COLO668 (cell line): ENCODE data around the gene FRMD4B.

Experiments
- DNase-seq: peaks from one replicate; lab custom pipeline; 2025; ENCODE audit not compliant: unreplicated experiment; lab: John Stamatoyannopoulos, UW

FRMD4B gene

DNA sequence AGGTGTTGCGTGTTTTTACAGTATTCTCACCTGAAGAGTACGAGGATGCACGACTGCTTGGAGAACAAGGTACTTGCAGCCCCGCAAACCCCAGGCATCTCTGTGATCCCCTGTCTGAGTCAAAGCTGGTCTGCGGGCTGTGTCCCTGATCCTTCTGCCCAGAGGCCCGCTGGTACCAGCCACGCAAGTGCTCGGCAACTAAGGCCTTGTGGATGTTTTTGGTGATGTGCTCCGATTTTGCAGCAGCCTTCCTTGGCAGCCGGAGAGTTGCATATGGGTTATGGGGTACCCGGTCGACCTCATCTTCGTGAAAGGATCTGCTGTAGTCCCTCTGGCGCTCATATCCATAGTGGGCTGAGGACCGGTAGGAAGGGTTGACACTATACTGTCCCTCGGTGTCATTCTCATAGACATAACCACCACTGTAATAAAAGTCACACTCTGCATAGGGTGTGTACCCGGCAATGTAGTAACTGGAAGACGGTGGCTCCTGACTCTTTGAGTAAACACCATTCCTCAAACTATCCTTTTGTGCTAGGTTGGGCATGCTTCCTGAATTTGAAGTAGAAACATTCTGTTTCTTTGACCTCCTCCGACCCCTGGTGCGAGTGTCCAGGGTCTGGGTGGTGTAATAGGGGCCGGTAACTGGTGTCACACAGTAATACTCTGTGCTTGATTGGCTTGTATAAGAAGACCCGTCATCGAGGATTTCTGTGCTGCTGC lies 204.9 kb downstream of the FRMD4B start:
- DNase-seq = no peak

DNA sequence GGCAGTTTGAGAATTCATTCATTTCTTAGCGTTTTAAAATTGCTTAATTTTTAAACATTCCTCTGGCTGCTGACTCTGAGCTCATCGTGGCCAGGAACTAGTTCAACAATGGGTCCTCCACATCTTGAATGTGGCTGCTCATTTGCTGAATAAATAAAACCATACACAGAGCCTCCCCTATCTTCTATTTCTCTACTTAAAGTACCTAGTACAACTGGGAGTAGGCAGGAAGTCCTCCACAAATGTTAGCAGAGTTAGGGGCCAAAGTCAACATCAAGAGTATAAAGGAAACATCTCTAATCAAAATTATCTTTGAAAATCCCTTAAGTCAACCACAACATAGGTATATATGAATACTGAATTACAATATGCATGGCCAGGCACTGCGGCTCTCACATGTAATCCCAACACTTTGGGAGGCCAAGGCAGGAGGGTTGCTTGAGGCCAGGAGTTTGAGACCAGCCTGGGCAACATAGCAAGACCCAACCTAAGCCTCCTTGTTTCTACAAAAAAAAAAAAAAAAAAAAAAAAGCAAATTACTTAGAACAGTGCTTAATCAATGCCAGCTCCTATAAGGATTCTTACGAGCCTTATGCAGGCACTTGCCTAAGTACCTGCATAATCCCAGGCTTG lies 206.0 kb downstream of the FRMD4B start:
- DNase-seq = no peak

DNA sequence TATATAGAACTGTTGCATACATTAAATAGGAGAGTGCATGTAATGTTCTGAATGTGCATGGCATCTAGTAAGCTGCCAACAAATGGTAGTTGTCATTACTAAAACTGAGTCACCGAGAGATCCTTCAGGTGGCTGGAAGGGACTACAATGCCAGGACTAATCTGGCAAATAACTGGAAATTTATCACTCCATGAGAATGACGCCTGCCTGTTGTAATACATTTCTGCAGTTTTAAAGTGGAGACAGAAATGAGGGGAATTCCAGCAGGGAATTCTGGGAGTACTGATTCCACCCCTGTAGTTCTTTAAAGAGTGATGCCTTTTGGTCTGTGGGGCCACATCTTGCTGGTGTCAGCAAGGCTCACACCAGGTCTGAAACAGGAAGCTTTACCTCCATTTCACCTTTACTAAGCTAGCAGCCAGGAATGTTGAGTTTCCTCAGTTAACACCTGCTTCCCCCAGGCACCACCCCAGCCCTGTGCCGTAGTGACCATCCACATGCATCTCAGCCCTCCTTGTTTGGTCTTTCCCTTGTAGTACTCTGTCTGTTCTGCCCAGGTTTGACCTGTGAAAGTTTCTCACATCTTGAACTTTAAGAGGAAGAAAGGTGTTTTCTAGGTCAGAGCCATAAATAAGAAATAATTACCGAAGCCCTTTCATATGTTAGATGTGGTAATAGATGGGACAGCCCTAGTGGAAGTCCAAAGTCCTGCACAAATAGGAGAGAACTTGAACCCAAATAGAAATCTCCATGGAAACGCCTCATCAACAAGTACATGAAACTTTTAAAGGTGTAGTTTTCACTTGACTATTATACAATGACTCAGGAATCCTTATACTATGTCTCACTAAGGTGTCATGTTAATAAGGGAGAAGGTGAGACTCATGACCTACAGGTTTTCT lies 206.8 kb downstream of the FRMD4B start:
- DNase-seq = no peak

DNA sequence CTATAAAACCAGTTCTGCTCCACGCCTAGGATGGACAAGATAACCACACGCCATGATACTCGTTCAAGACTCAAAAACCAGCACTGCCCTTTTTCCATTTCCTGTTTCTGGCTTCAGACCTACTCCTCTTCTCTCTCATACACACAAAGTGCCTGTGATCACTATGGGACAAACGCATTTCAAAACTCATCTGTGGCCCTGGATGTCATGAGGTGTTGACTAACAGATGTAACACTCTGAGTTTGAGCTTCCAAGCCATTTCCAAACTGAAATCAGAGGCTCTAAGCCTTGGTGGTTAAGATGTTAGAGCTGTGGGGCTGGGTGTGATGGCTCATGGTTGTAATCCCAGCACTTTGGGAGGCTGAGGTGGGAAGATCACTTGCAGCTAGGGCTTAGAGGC lies 207.8 kb downstream of the FRMD4B start:
- DNase-seq = no peak

DNA sequence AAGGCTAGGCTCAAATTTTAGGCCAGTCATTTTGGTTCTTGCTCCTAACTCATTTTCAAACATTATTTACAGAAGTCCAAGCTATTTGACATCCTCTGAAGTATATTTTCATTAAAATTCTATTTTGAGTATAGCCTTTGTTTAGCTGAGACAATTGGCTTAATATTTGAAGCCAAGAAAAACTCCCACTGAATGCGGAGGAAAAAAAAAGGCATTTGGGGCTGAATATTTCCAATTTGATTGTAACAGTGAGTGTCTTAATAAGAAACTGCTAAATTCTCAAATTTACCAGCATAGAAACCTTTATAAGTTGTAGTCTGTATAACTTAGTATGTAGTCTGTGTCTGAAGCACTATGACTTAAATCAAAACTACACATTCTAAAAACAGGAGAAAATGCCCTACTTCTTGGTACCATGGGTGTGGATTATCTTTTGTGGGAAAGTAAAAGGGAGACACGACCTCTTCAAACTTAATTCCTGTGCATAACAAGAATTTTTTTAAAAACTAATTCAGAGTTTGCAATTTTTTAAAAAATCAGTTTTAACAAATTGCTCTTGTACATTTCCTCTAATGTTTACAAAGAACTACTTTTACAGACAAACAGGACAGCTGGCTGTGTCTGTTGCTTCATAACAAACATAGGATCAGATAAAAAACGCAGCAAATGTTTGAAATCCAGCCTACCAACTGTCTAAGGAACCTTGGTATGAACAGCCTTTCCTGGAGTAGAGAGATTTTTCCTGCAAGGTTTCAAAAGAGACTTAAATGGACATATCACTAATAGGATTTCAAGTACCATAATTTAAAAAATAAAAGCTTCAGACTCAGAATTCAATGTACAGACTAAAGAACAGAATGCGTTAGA lies 210.8 kb downstream of the FRMD4B start:
- DNase-seq = no peak

DNA sequence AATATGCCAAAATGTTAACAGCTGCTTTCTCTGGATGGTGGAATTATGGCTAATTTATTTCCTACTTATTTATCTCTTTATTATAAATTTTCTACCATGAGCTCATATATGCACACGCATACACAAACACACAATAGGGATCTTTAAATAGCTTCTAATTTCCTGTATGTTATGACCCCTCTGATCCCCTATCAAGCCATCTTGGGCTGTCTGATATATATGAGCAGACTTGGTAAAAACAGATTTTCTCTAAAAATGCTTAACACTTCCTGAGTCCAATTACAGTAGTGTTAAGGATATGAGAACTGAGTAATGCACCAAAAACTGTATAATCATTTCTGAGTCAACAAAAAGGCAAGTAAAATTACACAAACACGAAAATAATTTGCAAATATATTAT lies 211.4 kb downstream of the FRMD4B start:
- no peak for DNase-seq

DNA sequence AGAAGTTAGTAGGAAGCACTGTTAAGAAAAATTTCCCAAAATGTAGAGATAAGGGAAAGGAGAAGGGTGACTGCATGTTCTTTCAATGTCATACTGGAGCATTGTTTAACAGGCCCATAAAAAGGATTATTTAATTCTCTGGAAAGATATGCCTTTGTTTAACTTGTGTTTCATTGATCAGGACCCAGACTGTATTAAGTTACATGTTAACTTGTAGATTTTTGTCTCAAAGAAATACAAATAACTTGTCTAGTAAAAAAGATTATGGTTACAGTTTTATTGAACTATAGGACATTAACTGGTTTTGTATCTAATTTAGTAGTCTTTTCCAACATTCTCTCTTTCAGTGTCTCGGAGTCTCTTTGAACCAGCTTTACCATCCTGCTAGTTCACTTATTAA lies 213.8 kb downstream of the FRMD4B start:
- DNase-seq = no peak

DNA sequence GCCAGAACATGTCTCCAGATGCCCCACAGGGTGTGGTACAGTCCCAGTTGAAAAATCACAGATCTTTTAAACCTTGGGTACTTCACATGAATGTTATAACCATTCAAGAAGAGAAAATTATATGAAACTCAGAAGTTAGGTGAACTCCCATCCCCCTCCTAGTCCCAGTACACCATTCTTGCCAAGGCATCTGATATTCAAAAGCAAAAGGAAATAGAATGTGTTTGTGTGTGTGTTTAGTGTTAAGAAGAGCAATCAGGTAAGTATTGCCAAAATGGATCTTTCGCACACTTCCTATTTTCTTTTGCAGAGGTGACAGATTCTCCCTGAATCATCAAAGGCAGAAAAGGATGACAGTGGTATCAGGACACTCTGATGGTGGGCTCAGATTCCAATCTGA lies 219.4 kb downstream of the FRMD4B start:
- DNase-seq = no peak

DNA sequence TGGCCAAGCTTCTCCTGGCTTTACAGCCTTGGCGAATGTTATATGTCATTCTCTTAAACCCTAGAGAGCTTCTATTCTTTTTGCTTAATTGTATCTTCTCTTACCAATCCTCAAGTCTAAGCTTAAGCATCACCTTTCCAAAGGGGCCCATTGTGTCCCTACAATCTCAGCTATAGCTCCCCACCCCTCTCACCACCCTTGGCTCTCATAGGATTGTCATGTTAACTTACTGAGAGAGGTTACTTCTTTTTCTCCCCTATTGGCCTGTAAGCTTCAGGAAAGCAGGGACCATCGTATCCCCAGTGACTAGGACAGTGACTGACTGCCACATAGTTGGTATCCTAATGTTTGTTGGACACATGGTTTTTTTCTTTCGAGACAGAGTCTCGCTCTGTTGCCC lies 220.1 kb downstream of the FRMD4B start:
- DNase-seq = no peak

DNA sequence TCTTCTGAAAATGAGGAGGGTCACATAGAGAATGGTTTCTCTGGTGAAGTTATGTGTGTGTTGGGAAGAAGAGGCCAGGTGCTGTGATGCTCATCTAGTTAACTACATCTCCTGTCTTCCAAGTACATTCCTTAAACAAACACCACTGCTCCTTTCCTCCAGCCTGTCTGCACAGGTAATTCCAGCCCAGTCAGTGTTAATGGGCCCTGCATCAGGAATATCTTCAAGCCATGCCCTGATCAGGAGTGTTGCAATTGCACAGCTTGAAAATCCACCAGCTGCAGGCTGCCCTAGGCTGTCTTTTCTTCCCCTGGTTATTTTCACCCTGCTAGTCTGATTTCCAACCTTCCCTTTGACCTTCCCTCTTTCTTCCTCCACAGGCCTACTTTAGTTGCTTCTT lies 221.6 kb downstream of the FRMD4B start:
- DNase-seq = no peak

DNA sequence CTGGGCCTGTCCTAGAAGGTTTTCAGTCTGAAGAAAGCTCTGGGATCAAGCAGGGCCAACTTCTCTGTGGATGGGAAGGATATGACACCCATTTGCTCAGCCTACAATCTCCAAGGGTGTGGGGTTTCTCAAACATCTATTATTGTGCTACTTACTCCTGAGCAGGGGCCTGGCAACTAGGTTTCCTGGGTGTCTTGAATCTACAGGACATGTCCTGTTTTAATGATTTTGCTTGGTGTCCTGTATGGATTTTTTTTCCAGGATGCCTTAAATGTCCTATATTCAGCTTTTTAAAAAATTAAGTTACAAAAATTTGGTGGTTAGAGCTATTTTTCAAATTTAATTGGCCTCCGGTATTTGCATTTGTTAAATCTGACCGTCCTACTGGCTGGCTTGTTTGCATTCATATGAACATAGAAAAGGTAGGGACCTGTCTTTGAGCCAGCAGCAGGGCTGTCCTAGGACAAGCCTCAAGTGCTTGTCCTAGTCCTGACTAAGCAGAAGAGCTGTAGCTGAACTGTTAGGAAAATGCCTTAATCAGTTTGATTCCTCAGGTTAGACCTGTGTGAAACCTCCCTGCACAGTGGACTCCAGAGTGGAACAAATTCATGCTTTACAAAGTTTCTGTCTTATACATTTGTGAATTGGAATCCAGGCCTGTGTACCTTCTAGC lies 223.4 kb downstream of the FRMD4B start:
- no peak for DNase-seq

DNA sequence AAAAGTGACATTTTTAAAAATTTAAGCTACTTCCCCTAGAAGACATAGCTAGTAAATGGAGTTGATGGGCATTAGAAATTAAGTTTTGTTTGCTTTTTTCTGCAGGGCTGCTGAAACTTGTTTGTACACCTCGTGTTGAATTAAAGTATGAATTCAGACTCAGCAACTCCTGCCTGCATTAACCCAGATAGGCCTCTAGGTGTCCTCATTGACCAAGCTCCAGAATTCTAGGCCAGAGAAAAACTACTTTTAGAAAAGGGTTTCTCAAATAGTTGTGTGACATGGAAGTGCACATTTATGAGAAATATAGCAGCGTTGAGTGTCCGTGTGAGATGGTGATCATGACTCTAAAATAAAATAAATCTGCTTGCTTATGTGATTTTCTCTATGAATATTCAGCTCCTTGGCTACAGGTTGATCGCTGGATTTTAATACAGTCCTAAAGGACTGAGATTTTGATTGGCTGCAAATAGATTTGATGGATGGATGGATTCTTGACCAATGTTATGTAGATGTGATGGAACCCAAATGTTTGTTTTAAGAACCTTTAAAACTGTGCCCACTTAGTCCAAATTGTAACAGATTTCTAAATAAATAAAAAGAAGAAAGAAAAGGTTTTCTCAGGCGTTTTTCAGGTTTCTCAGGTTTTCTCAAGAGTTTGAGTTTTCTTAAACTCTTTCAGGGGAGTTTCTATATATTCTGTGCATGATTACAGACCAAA lies 224.1 kb downstream of the FRMD4B start:
- peak; percentile 2 for DNase-seq

DNA sequence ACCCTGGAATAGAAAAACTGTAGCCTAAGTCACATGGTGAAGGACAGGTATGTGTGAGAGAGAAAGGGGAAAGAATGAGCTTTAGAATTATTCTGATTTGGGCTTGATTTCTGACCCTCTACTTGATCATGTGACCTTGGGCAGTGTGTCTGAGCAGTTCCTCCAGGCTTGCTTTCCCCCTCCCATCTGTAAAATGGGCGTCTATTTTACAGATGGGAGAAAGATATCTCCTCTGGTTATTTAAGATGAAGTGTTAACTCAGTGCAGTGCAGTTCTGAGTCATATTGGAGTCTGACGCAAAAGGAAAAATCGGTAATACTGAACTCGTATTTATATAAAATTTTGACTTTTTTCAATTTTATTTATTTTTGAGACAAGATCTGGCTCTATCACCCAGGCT lies 225.4 kb downstream of the FRMD4B start:
- no peak for DNase-seq

DNA sequence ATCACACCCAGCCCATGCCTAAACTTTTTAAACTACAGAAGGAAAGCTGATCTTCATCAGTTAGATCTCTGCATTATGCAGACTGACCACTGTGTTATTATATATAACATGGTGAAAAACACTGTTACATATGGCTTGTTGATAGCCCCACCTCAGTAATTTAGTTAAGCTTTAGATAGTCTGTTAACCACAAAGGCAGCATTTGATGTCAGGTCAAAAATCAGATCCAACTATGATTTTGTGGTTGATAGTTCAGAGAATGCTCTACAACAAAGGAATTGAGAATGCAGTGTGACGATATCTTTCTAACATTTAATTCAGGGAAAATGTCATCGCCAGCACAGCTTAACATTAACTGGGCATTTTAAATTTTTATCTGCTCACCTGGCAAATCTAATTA lies 225.8 kb downstream of the FRMD4B start:
- DNase-seq = no peak

DNA sequence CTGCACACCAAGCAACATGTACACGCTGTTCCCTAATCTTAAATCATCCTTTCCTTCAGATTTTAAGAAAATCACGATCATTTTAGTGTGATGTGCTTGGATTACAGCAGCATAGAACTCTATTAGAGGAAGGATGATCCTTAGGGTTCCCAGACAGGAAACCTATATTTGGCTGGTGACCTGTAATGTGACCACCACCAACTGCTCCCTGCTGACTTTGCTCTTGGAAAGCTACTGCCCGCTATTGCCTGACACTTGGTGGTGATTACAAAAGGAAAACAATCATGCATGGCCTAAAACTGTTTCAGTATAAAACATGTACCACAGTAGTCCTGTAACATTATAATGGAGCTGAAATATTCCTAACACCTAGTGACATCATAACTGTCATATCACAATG lies 236.3 kb downstream of the FRMD4B start:
- DNase-seq = no peak

DNA sequence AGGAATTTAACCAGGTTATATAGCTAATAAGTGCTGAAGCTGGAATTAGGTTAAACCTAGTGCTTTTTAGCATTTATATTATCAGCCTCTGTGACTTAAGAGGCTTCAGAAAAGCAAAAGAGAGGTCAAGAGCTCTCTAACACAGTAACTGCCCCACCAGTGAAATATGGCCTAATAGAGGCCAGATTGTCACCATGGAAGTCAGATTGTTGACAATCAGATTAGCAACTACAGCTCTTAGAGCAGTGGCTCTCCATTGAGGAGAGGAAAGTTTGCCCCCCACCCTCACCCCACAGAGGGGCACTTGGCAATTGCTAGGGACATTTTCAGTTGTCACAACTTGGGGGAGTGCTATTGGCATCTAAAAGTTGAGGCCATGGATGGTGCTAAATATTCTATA lies 240.2 kb downstream of the FRMD4B start:
- no peak for DNase-seq

DNA sequence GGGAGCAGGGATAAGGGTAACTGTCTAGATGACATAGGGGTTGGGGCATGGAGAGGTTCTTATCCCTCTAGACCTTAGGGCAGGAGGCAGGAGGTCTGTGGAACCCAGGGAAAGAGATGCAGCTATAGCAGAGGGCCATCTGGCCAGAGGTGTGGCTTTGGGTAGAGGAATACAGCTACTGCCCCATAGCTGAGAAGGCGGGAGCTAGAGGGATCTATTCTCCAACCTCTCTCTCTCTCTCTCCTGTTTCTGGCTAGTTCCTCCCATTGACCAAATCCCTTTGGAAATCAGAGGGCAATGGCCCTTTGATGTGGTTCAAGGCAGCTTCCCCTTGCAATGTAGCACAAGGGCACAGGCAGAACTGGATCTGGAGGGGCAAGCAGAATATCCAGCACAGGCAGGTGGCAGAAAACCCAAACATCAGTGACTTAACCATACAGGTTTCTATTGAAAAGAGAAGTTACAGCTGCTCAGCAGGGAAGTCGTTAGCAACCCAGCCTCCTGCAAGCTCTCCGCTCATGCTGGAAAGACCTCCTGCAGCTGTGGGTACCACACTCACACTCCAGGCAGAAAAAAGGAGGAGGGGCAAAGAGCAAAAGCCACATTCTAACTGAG lies 241.2 kb downstream of the FRMD4B start:
- DNase-seq = no peak

DNA sequence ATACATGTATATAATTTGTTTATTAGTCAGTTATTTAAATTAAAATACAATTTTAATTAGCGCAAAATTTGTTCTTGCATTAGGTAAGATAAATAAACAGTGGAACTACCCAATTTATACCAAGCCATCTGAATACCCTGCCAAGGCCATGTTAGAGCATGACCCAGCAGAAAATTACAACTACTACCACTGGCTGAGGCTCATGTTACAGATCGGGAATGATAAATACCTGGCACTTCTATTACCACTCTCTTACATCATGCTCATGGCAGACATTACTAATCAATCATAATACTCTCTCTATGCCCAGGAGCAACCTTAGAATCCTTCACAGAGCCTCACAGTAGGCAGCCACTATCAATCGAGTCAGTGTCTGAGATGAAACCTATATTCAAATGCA lies 242.3 kb downstream of the FRMD4B start:
- no peak for DNase-seq

DNA sequence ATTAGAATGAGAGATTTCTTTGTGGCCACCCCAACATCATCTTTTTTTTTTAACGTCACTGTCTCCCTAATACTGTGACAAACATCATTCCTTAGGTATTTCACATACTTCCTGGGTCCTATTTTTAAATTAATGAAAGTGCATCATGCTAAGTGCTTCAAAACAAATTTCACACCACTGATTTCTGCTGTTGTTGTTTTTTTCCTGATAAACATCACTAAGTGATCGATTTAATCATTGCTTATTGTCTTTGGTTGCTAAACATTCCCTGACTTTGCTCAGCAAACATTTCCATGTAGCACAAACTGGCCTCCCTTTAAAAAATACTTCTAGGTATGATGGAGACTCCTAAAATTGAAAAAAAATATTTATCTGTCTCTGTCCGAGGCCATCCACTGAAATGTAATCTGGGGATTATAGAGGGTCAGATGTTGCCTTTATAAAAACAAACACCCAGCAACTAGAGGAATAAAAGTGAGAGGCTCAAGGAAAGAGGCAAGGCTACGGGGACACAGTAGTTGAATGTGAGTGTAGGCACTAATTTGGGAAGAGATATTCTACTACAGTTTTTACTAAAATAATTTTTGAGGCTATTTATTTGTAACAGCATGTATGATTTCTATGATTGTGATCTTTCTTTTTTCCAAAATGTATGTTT lies 243.0 kb downstream of the FRMD4B start:
- DNase-seq = no peak
